ENCODE measurements around the gene NTM.

Gene NTM

DNA sequence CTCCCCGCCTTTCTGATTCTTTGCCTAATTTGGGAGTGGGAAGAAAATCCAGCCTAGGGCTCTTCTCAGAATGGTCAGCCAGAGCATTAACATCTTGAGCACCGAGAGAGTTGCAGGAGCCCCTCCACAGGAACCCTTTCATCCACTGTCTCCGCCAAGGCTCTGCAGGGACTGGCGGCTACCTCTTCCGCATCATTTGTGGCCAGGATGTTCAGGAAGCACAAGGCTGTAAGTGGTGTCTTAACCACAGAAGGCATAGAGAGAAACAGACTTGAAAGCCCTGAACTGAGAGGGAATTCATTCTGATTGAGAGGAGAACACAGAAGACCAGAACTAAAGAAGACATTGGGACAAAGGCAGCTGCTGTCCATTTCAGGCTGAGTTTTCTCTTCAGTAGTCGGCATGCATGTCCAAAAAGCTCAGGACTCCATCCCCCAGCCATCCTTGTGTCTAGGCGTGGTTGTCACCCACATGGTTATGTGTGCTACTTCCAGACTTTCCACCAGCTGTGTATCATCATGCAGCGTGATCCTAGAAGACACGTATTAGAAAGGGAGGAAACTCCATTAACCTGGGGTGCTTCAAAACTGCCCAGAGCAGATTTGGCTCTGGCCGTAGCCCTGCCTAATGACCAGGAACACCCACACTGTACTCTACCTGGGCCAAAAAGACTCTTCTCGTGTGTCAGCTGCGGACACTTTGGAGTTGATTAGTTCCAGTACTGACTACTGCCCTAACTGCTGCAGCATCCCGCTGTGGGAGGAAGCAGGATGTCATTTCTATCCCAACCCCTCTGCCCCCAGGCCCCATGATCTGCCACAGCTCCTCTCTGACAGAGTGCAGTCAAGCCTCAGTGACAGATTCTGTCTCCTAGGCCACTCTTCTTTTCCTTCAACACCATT is 725.1 kb downstream of the NTM start (continued):
- TF ChIP-seq TCF7L2 (IDR thresholded peaks at IDR 0.05; ENCODE audit: borderline replicate concordance, low read depth, low read length), result no peak
- TF ChIP-seq ZNF10 (tag by site-specific recombination; IDR thresholded peaks at IDR 0.05), result no peak
- TF ChIP-seq ZNF138 (tag by site-specific recombination; IDR thresholded peaks at IDR 0.05; ENCODE audit: borderline replicate concordance), result no peak
- no peak for TF ChIP-seq ZBTB26 (tag by site-specific recombination; optimal IDR thresholded peaks at IDR 0.05)
- TF ChIP-seq ZSCAN23 (tag by site-specific recombination; IDR thresholded peaks at IDR 0.05), result no peak
- TF ChIP-seq ZNF404 (tag by site-specific recombination; IDR thresholded peaks at IDR 0.05), result no peak
- no peak for TF ChIP-seq MYNN (tag by site-specific recombination; IDR thresholded peaks at IDR 0.05; ENCODE audit: borderline replicate concordance)
- TF ChIP-seq ZNF16 (tag by site-specific recombination; IDR thresholded peaks at IDR 0.05; ENCODE audit: low read depth), result no peak
- no peak for TF ChIP-seq ZNF768 (tag by site-specific recombination; IDR thresholded peaks at IDR 0.05)
- no peak for TF ChIP-seq GLI4 (tag by site-specific recombination; IDR thresholded peaks at IDR 0.05)

DNA sequence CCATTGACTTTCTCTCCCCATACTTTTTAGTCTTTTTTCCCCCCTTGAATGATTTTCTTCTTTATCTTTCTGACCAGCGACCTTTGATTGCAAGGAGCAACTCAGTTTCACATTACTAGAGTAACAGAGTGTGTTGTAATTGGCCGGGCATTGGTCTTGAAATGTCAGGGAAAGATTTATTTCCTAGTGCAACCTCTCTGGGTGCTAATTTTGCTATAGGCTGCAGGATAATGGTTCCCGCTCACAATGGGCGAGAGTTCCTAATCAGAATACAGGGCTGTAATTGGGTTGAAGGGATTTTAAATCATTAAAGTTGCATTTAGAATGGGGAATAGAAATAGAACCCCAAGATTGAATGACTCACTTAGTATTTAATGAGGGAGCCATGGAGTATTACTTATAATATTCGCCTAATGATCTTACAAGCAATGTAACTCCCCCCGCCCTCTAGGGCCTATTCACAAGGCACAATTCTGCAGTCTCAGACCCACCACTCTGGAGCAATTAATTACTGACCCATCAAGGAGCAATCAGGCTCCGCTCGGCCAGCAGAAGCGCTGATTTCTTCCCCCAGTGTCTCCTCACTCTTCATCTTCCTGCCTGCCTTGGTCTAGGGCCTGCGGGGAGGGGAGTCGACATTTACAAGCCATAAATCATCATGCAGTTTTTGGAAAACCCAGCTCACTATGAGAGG is 725.9 kb downstream of the NTM start:
- H3K4me1 ChIP-seq (ENCODE audit: control insufficient read depth, insufficient read depth, low read length), result no peaks in the 10 kb centered on the region
- ChIA-PET CTCF (interaction anchor here (1.2 kb wide), 1 partner anchor 12 kb away, joined by 5 read pairs; no protein-coding TSS in a partner anchor), POLR2A (no interaction called here)
- H3K4me3 ChIP-seq (ENCODE audit: low read depth, low read length), result no peak overlapping the region
- H3K36me3 ChIP-seq (ENCODE audit: control insufficient read depth in 2 of 2, insufficient read depth in 1 of 2, low read length in 2 of 2), result no peaks in the 10 kb centered on the region
- no peak overlapping the region for H3K27ac ChIP-seq (ENCODE audit: extremely low read depth, low read depth, low read length)
- H3K9me3 ChIP-seq (ENCODE audit: control insufficient read depth, insufficient read depth, low read depth, low read length), result no peaks in the 10 kb centered on the region
- no peak for TF ChIP-seq ZFP3 (tag by site-specific recombination; IDR thresholded peaks at IDR 0.05; ENCODE audit: low read depth)
- TF ChIP-seq ZNF404 (tag by site-specific recombination; IDR thresholded peaks at IDR 0.05), result no peak
- TF ChIP-seq ZNF362 (tag by site-specific recombination; IDR thresholded peaks at IDR 0.05), result no peak
- no peak for TF ChIP-seq ZNF555 (tag by site-specific recombination; conservative IDR thresholded peaks at IDR 0.05)
- TF ChIP-seq, protein P1, sequence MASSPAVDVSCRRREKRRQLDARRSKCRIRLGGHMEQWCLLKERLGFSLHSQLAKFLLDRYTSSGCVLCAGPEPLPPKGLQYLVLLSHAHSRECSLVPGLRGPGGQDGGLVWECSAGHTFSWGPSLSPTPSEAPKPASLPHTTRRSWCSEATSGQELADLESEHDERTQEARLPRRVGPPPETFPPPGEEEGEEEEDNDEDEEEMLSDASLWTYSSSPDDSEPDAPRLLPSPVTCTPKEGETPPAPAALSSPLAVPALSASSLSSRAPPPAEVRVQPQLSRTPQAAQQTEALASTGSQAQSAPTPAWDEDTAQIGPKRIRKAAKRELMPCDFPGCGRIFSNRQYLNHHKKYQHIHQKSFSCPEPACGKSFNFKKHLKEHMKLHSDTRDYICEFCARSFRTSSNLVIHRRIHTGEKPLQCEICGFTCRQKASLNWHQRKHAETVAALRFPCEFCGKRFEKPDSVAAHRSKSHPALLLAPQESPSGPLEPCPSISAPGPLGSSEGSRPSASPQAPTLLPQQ (tag by site-specific recombination; IDR thresholded peaks at IDR 0.05), result no peak
- TF ChIP-seq KLF16 (tag by site-specific recombination; IDR thresholded peaks at IDR 0.05), result no peak
- TF ChIP-seq ZNF324 (tag by site-specific recombination; IDR thresholded peaks at IDR 0.05), result no peak
- no peak for TF ChIP-seq ZNF292 (tag by site-specific recombination; IDR thresholded peaks at IDR 0.05; ENCODE audit: borderline replicate concordance, low read depth)
- no peak for TF ChIP-seq SP2 (tag by site-specific recombination; IDR thresholded peaks at IDR 0.05)
- no peak for TF ChIP-seq ZNF175 (tag by site-specific recombination; IDR thresholded peaks at IDR 0.05)
- TF ChIP-seq ZNF416 (tag by site-specific recombination; IDR thresholded peaks at IDR 0.05), result no peak
- no peak for TF ChIP-seq ZNF529 (tag by site-specific recombination; IDR thresholded peaks at IDR 0.05; ENCODE audit: insufficient replicate concordance)
- no peak for TF ChIP-seq ZNF350 (tag by site-specific recombination; IDR thresholded peaks at IDR 0.05)

All from HEK293 (cell line).